GM06990 (cell line): Measurements from ENCODE around the gene CSNK1G2.

ENCODE experiments used
- DNase-seq: peaks from one replicate; pipeline ENCODE4 v3.0.0-alpha.2; 2011; ENCODE audit not compliant: insufficient read length; ENCODE audit errors: extremely low read depth
- H3K27me3 ChIP-seq: replicated peaks from 2 replicates; pipeline ENCODE4 v1.6.0; 2011; ENCODE audit warnings: low read length; ENCODE audit not compliant: control insufficient read depth, insufficient read depth
- H3K36me3 ChIP-seq: 2 replicates; pipeline ENCODE4 v1.5.1; 2011; ENCODE audit warnings: low read length; ENCODE audit not compliant: control insufficient read depth, insufficient read depth
- H3K4me3 ChIP-seq: replicated peaks from 2 replicates; pipeline ENCODE4 v1.5.1; 2011; ENCODE audit warnings: low read depth, mild to moderate bottlenecking, control low read depth, low read length
- TF ChIP-seq, protein P1 (sequence below): IDR thresholded peaks from 2 replicates; pipeline ENCODE4 v1.5.1; 2011; ENCODE audit warnings: low read length, control low read depth, mild to moderate bottlenecking, inconsistent platforms; ENCODE audit not compliant: insufficient read depth, poor library complexity, severe bottlenecking

The CSNK1G2 gene

DNA sequence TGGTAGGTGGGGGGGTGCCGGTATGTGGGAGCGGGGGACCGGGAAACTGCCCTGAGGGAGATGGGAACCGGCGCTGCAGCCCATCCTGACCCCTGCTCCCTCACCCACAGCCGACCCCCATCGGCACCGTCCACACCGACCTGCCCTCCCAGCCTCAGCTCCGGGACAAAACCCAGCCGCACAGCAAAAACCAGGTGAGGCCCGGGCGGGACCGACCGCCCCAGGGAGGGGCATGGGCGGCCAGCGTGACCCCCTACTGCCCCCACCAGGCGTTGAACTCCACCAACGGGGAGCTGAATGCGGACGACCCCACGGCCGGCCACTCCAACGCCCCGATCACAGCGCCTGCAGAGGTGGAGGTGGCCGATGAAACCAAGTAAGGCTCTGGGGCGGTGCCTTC is 38.7 kb downstream of the CSNK1G2 start:
- Histone ChIP-seq H3K4me3 (no peak overlapping the region), H3K36me3 (peaks cover 26% of the 10 kb centered on the region), H3K27me3 (no peaks in the 10 kb centered on the region)
- no peak for DNase-seq
- TF ChIP-seq, protein P1, sequence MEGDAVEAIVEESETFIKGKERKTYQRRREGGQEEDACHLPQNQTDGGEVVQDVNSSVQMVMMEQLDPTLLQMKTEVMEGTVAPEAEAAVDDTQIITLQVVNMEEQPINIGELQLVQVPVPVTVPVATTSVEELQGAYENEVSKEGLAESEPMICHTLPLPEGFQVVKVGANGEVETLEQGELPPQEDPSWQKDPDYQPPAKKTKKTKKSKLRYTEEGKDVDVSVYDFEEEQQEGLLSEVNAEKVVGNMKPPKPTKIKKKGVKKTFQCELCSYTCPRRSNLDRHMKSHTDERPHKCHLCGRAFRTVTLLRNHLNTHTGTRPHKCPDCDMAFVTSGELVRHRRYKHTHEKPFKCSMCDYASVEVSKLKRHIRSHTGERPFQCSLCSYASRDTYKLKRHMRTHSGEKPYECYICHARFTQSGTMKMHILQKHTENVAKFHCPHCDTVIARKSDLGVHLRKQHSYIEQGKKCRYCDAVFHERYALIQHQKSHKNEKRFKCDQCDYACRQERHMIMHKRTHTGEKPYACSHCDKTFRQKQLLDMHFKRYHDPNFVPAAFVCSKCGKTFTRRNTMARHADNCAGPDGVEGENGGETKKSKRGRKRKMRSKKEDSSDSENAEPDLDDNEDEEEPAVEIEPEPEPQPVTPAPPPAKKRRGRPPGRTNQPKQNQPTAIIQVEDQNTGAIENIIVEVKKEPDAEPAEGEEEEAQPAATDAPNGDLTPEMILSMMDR: no peak

DNA sequence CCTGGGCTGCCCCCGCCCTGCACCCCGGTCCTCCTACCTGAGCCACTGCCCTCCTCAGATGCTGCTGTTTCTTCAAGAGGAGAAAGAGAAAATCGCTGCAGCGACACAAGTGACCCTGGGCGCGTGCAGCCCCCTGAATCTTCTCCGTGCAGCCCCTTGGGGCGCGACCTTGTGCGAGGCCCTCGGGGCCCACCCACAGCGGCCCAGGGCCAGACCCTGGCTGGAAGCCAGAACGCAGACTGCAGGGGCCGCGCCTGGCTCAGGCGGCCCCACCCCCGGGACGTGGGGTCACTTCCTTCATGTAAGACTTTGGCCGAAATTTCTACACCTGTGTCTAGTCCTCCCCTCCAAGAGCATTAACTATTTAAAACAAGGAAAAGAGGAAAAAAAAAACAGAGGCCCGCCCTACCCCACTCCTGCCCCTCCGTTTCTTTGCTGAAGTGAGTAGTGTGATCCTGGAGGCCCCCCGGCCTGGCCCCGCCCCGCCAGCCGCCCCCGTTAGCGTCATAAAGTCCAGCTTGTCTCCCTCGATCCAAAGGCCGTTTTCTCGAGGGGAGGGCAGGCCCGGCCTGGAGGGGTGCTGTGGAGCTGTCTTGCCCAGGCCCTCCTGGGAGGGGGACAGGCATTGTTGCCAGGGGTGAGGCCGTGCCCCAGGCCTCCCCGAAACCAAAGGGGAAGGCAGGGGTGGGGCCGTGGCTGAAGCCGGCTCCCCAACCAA is 39.3 kb downstream of the CSNK1G2 start:
- Histone ChIP-seq H3K27me3 (no peaks in the 10 kb centered on the region), H3K36me3 (peaks cover 25% of the 10 kb centered on the region), H3K4me3 (no peak overlapping the region)
- DNase-seq: no peak
- TF ChIP-seq, protein P1: no peak

DNA sequence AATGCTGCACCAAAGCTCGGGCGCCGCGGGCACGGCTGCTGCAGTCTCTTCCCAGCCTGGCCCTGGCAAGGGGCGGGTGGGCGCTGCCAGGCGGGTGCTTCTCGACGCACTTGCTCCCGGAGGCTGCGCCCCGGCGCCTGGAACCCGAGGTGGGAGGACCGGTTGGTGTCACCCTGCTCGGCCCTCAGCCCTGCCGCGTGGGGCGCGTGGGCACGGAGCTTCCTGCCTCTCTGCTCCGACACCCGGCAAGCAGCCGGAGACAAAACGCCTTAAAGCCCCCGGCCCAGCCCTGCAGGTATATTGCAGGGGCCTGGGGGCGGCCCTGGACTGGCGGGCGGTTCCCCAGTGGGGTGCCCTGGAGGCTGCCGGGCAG is 39.8 kb downstream of the CSNK1G2 start:
- no peak for DNase-seq
- H3K27me3 ChIP-seq: no peaks in the 10 kb centered on the region
- peaks cover 25% of the 10 kb centered on the region for H3K36me3 ChIP-seq
- TF ChIP-seq, protein P1: no peak
- no peak overlapping the region for H3K4me3 ChIP-seq

DNA sequence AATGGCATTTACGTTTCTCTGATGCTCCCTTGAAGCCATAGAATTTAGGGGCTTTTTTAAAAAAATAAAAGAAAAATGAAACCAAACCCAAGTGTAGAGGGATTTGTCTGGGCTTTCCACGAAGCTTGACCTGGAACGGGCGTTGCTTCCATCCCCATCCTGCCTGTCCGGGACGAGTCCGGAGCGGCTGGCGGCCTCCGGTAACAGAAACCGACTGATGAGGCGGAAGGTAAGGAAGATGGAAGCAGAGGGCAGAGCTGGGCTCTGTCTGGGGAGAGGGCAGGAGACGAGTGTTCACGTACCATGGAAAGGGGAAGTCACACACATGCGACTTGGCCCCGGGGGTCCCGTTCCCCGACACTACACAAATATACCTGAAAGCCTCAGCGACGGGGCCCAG is 40.3 kb downstream of the CSNK1G2 start:
- H3K36me3 ChIP-seq: peaks cover 28% of the 10 kb centered on the region
- DNase-seq: no peak
- H3K4me3 ChIP-seq: no peak overlapping the region
- no peaks in the 10 kb centered on the region for H3K27me3 ChIP-seq
- TF ChIP-seq, protein P1: no peak

DNA sequence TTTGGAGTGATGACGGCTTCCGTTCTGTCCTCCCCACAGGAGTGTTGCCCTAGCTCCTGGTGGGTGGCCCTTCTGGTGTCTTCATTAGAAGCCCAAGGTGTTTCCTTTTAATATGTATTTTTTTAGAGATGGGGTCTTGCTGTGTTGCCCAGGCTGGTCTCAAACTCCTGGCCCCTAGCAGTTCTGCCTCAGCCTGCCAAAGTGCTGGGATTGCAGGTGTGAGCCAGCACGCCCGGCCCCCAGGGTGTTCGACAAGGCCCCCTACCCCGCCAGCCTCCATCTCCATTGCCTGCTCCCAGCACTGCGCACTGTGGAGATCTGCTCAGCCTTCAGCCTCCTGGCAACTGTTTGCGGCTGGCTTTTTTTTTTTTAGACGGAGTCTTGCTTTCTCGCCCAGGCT is 43.4 kb downstream of the CSNK1G2 start:
- no peak for DNase-seq
- H3K4me3 ChIP-seq: no peak overlapping the region
- H3K27me3 ChIP-seq: no peaks in the 10 kb centered on the region
- H3K36me3 ChIP-seq: peaks cover 36% of the 10 kb centered on the region
- TF ChIP-seq, protein P1: no peak
